Heart right ventricle (tissue), 16 donors: ENCODE results near the gene CYYR1. TPM values are rescaled to one million over a fixed set of nuclear protein-coding genes. Genes with fewer than 3 reads are reported as not detected.
A peak's percentile ranks its signal among the peaks of the same experiment; 100 is the strongest.

Experiments used
- ATAC-seq, 8 donors: fragments of 200-7000 bp; cut with Tn5 transposase; one replicate each; pipeline ENCODE4 v1.9.1; 2020; ENCODE audit warnings: mild to moderate bottlenecking in 8 of 8, moderate library complexity in 8 of 8, moderate number of reproducible peaks in 1 of 8
- DNase-seq, 2 donors: peaks; one replicate each; pipeline ENCODE4 v3.0.0-alpha.2; 2020
- H3K27ac ChIP-seq, 10 donors: fragments of 200-600 bp; sonication (generic) in 2 of 10; one replicate each; pipeline versions ENCODE4 v1.5.0 to v1.8.0; 2020 to 2022; ENCODE audit warnings: mild to moderate bottlenecking in 3 of 10
- H3K27me3 ChIP-seq, 7 donors: fragments of 200-600 bp; one replicate each; pipeline ENCODE4 v1.8.0; 2021 to 2022; ENCODE audit warnings: mild to moderate bottlenecking in 2 of 7
- H3K36me3 ChIP-seq, 9 donors: fragments of 200-600 bp; sonication (generic) in 1 of 9; one replicate each; pipeline versions ENCODE4 v1.5.0 to v1.8.0; 2020 to 2022; ENCODE audit warnings: mild to moderate bottlenecking in 2 of 9
- H3K4me1 ChIP-seq, 9 donors: fragments of 200-600 bp; sonication (generic) in 1 of 9; one replicate each; pipeline versions ENCODE4 v1.5.0 to v1.8.0; 2020 to 2022; ENCODE audit warnings: mild to moderate bottlenecking in 4 of 9
- H3K4me3 ChIP-seq, 10 donors: fragments of 200-600 bp; sonication (generic) in 2 of 10; one replicate each; pipeline versions ENCODE4 v1.5.0 to v1.8.0; 2020 to 2022; ENCODE audit warnings: mild to moderate bottlenecking in 7 of 10, moderate library complexity in 2 of 10
- H3K9me3 ChIP-seq, 11 donors: fragments of 200-600 bp in 10 of 11; sonication (generic) in 2 of 11; one replicate each; pipeline versions ENCODE4 v1.5.0 to v1.8.0; 2013 to 2022; ENCODE audit warnings: mild to moderate bottlenecking in 2 of 11, control low read depth in 1 of 11, moderate library complexity in 1 of 11
- WGBS, 2 donors: extraction: QIAGEN DNeasy Blood & Tissue Kit; methylation state at CpG; one replicate each; pipeline ENCODE4 v1.1.7; 2013; ENCODE audit warnings: inconsistent platforms in 1 of 2; 5-methylcytosine and 5-hydroxymethylcytosine counted together
- intact Hi-C, 10 donors: fragments of 100-400 bp; cut with DNase I; formaldehyde crosslinking; loops; one replicate each; pipeline versions ENCODE4 v1.11.1 to v1.14.2; 2022
- polyA plus RNA-seq, 2 donors: library from polyadenylated mRNA; stranded (reverse); fragments of 200-250 nt; gene quantifications; one replicate each; pipeline ENCODE4 v1.2.3, GENCODE V29; 2013
- total RNA-seq, 10 donors: library from RNA; stranded (reverse); fragmentation: NEBNext Ultra II Directional in 3 of 10; extraction: Animal tissue kit (Norgen Biotek cat#: 25700) in 3 of 10; gene quantifications; one replicate each; pipeline versions ENCODE4 v1.2.1 to v1.2.4, GENCODE V29; 2021 to 2023
- TF ChIP-seq, protein P1 (sequence below), 9 donors: fragments of 200-600 bp; sonication (generic) in 2 of 9; IDR thresholded peaks; one replicate each; pipeline versions ENCODE4 v1.5.0 to v1.8.0; 2021 to 2022; ENCODE audit warnings: antibody characterized with exemption in 9 of 9, mild to moderate bottlenecking in 5 of 9, moderate library complexity in 1 of 9
- donor health status: Arrhythmogenic right ventricular cardiomyopathy.
- donor health status: ischemic (EF 13 %, LVEDD 7.1; RV severe dilation, severe dysfunction).
- donor health status: healthy with polysubstance abuse.
- donor health status: DM: no; HTN: yes; CAD: no.
- donor health status: DM: no; HTN: no; CAD: no.
- donor health status: ischemic (EF 25% LVEDD 6.9; RV normal size, moderate dysfunction).
- donor health status: ischemic (EF 25% LVEDD 5.7; RV mildly dilated, moderate dysfunction).
- donor health status: healthy.
- donor health status: DM: yes; HTN: yes; CAD: no.
- donor health status: Ischemic cardiomyopathy.
- donor health status: ischemic (EF 35%, LVEDD 5.7; RV mildly dilated, moderate dysfunction).
- donor health status: nonischemic (EF 11% LVEDD 7.7; RV severe dilation, severe dysfunction).
- donor health status: DM: yes; HTN: yes; CAD: no.
- donor health status: PGD.
- donor health status: ischemic (EF 29% LVEDD 5.4; RV normal size, mild dysfunction).
- donor health status: nonischemic (EF 23%, LVEDD 6.1; RV moderate dilation, normal function).

CYYR1 gene
- total and polyA plus RNA-seq, 12 donors: 10.8 to 38.2 (median 15.8) TPM

DNA sequence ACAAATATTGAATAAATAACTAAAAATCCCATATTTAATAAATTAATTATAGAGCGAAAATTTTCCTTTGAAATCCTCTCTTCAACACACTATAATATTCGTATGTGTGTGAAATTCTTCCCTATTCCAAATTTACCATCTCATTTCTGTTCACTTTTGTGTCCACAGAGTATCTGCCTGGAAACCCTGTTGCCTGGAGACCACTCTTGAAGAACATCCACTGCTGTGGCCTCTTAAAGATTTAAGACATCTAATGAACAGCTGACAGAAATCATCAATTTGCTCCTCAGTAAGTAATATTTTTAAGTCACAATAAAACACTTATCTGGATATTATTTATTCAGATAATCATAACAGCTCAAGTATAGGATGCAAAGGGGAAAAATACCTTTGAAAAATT lies 69.7 kb downstream of the CYYR1 start:
- Histone ChIP-seq H3K4me3 (no peak overlapping the region), H3K4me1 (peaks cover 0 to 29% (median 0%) of the 10 kb centered on the region in 9 donors), H3K27ac (no peak overlapping the region), H3K36me3 (no peaks in the 10 kb centered on the region), H3K9me3 (peaks cover 0 to 7% (median 0%) of the 10 kb centered on the region in 11 donors), H3K27me3 (no peaks in the 10 kb centered on the region)
- 39 to 64% methylated on average over 2 of the region's 2 CpGs for whole genome bisulfite sequencing, 2 donors
- DNase-seq: no peak
- TF ChIP-seq, protein P1, sequence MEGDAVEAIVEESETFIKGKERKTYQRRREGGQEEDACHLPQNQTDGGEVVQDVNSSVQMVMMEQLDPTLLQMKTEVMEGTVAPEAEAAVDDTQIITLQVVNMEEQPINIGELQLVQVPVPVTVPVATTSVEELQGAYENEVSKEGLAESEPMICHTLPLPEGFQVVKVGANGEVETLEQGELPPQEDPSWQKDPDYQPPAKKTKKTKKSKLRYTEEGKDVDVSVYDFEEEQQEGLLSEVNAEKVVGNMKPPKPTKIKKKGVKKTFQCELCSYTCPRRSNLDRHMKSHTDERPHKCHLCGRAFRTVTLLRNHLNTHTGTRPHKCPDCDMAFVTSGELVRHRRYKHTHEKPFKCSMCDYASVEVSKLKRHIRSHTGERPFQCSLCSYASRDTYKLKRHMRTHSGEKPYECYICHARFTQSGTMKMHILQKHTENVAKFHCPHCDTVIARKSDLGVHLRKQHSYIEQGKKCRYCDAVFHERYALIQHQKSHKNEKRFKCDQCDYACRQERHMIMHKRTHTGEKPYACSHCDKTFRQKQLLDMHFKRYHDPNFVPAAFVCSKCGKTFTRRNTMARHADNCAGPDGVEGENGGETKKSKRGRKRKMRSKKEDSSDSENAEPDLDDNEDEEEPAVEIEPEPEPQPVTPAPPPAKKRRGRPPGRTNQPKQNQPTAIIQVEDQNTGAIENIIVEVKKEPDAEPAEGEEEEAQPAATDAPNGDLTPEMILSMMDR (IDR thresholded peaks at IDR 0.05): no peak
- ATAC-seq: no peak
- intact Hi-C loops: no loop called here

DNA sequence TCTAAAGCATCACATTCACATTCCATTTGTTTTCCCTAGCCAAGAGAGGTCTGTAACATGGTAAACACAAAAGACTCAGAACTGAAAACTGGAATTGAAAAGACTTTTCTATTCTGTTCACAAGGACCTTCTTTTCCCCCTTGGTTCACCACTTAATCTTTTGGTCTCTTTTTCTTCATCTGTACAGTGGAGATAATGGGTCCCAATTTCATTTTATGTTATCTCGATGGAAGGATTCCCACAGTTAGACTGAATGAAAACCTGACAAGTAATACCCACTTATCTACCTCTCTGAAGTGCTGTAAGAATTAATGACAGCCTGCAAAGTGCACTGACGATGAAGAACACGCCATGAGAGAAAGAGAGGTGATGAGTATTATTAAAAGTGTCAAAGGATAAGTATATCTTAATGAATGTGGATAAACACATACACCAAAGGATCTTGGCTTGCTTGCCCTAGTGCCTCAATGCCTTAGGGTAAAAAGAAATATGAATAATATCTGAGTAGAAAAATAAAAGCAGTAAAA lies 71.5 kb downstream of the CYYR1 start:
- DNase-seq: no peak
- Histone ChIP-seq H3K36me3 (no peaks in the 10 kb centered on the region), H3K27ac (no peak overlapping the region), H3K27me3 (no peaks in the 10 kb centered on the region), H3K9me3 (peaks cover 0 to 7% (median 0%) of the 10 kb centered on the region in 11 donors), H3K4me3 (no peak overlapping the region), H3K4me1 (peaks cover 0 to 25% (median 0%) of the 10 kb centered on the region in 9 donors)
- no peak for ATAC-seq
- intact Hi-C loops: no loop called here
- 41 to 51% methylated on average over 3 of the region's 3 CpGs for WGBS, 2 donors
- TF ChIP-seq, protein P1 (IDR thresholded peaks at IDR 0.05): no peak

DNA sequence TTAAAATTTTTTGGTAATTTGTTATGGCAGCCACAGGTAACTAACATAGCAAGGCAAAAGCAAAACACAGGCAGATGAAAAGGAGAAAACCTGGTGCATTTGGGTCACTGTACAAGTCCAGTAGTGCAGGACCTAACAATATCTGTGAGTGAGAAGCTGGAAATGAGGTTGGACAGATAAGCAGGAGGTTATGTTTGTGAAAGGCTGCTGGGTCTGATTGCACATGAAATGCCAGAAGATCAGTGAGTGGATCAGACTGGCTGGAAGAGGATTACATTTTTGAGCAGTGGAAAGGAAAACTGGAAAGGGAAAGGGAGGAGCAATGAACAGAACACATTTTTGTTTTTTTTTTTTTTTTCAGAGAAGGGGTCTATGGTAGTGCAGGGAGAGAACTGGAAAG lies 73.6 kb downstream of the CYYR1 start:
- ATAC-seq: peak in 1 of 8 donors; percentile 47
- intact Hi-C loops: no loop called here
- H3K27ac ChIP-seq: no peak overlapping the region
- no peak for DNase-seq
- TF ChIP-seq, protein P1 (IDR thresholded peaks at IDR 0.05): no peak
- H3K4me1 ChIP-seq: peaks cover 0 to 15% (median 0%) of the 10 kb centered on the region in 9 donors
- H3K36me3 ChIP-seq: no peaks in the 10 kb centered on the region
- no peaks in the 10 kb centered on the region for H3K27me3 ChIP-seq
- H3K4me3 ChIP-seq: no peak overlapping the region
- peaks cover 0 to 7% (median 0%) of the 10 kb centered on the region in 11 donors for H3K9me3 ChIP-seq

DNA sequence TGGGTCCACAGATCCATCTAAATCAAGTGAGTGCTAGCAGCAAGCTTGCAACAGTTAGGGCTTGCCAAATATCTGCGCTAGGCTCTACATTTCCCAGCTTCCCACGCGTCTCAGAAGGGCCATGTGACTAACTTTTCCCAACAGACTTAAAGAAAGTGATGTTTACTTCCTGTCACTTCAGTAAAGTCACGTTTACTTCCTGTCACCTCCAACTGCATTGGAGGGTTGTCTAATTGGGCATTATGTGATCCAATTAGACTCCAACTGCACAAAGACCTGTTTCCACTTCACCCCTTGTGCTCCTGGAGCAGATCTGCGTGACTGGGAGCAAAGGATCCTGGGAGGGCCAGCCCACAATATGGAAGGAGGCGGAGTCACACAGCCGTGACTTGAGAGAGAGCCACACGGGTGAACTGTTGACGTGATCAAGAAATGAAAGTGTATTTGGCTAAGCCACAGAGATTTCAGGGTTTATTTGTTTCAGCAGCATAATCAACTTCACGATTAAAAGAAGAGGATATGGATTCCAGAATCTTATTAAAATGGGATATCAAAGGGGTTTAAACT lies 77.7 kb downstream of the CYYR1 start:
- no peak for DNase-seq
- H3K27me3 ChIP-seq: no peaks in the 10 kb centered on the region
- ATAC-seq: no peak
- intact Hi-C loops: loop anchor here in 1 of 10 donors (2.0 kb wide), 1 partner anchor 25 kb away; no protein-coding TSS in a partner anchor
- H3K36me3 ChIP-seq: no peaks in the 10 kb centered on the region
- 86 to 89% methylated on average over 10 of the region's 10 CpGs for WGBS, 2 donors
- peaks cover 0 to 7% (median 0%) of the 10 kb centered on the region in 11 donors for H3K9me3 ChIP-seq
- TF ChIP-seq, protein P1 (IDR thresholded peaks at IDR 0.05): no peak
- H3K27ac ChIP-seq: no peak overlapping the region
- no peak overlapping the region for H3K4me3 ChIP-seq
- peaks cover 0 to 4% (median 0%) of the 10 kb centered on the region in 9 donors for H3K4me1 ChIP-seq
